GM19468 (cell line): ENCODE measurements around the gene SREBF2.

Experiments used
- ATAC-seq: cut with Tn5 transposase; IDR thresholded peaks from one replicate; pipeline ENCODE4 v1.9.1; 2021; ENCODE audit warnings: mild to moderate bottlenecking, moderate library complexity, moderate number of reproducible peaks; ENCODE audit not compliant: unreplicated experiment; ENCODE audit errors: extremely low read depth

SREBF2 gene

DNA sequence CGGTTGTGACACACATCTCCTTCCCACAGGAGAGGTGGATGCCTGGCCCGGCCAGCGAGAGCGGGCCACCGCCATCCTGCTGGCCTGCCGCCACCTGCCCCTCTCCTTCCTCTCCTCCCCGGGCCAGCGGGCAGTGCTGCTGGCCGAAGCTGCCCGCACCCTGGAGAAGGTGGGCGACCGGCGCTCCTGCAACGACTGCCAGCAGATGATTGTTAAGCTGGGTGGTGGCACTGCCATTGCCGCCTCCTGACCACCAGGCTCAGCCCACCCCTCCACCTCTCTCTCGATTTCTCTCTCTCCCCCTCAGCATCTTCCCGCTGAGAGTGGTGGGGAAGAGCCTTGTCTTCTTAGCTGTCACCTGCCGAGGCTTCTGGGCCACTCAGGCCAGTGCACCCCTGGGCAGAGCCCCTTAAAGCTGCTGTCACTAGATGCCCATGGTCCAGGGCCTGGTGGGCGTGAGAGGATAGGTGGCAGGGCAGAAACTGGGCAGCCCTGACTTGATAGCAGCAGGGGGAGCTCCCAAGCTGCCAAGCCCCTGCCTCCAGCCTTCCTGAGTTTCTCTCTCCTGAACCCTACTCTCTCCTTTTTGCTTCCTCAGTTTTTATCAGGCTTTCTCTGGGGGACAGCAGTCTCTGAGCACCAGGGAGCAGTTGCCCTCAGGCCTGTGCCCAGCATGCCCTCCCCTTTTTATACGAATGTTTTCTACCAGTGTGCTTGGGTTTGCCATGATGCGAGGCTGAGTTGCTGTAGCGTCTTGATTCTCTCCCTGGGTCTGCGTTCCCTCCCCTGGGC is 72.7 kb downstream of the SREBF2 start:
- no peak for ATAC-seq

GRCh38 chr22:41906822-41907221 is 73.9 kb downstream of the SREBF2 start:
- ATAC-seq = no peak

- no peak for ATAC-seq
Observed at GRCh38 chr22:41907436-41908401, 74.8 kb downstream of the SREBF2 start.

- no peak for ATAC-seq
Observed at GRCh38 chr22:41908411-41909309, 75.8 kb downstream of the SREBF2 start.

DNA sequence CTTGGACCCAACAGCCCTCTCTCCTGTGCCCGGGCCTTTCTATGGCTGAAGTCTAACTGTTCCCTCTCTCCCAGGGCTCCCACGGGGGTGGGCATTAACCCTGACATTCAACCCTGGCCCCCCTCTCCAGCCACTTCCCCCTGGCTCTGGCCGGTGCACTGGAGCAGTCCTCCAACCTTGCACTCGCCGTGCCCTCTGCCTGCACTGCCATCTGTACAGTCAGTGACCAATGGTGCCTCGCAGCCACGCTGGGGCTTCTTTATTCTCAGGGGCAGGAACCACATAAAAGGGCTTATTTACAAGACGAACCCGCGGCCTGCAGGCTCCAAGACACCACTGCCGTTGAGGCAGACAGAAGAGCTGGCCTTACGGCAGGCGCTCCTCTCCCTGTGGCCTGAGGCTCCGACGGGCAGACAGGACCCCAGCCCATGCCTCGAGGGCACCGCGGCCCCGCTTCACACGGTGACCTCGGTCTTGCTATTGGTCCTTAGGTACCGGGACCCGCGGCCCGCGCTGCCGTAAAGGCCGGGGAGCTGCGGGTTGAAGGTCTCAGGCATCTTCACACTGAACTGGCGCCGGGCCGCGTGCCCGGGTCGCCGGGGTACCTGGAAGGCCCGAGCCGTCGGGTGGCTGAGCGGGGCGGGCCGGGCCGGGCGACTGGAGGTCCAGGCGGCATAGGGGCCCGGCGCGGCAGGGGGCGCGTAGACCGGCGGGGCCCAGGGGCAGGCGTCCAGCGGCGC is 76.6 kb downstream of the SREBF2 start:
- ATAC-seq = no peak

GRCh38 chr22:41910050-41911000 is 77.4 kb downstream of the SREBF2 start:
- ATAC-seq = no peak

GRCh38 chr22:41911001-41911611 is 78.2 kb downstream of the SREBF2 start:
- ATAC-seq = no peak

DNA sequence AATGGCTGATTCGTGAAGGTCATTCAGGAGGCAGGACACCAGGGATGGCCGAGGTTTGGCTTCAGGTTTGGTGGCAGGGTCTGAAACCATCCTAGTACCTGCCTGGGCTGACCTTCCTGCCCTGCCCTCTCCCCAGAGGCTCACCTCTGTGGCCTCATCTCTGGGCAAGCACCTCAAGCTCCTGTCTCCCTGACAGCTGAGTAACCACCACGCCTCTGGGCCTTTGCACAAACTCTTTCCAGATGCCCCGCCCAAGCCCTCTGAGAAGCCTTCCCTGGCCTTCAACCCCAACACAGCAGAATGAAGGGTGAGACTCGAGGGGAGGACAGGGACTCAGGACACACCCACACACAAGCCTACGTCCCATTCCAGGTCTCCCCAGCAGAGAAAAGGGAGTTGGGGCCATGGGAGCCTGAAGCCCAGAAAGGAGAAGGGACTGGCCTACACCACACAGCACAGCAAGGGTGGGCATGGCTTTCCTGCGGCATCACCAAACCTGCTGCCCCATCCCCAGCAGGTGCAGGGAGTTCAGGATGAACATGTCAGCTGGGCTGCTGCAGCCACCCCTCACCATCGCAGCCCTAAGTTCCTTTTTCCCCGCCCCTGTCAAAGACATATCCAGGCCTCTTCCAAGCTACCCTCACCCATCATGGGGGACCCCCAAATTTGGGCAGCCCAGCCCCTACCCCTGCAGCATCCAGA is 79.6 kb downstream of the SREBF2 start:
- no peak for ATAC-seq

- no peak for ATAC-seq
Observed at GRCh38 chr22:41913040-41913719, 80.3 kb downstream of the SREBF2 start.

DNA sequence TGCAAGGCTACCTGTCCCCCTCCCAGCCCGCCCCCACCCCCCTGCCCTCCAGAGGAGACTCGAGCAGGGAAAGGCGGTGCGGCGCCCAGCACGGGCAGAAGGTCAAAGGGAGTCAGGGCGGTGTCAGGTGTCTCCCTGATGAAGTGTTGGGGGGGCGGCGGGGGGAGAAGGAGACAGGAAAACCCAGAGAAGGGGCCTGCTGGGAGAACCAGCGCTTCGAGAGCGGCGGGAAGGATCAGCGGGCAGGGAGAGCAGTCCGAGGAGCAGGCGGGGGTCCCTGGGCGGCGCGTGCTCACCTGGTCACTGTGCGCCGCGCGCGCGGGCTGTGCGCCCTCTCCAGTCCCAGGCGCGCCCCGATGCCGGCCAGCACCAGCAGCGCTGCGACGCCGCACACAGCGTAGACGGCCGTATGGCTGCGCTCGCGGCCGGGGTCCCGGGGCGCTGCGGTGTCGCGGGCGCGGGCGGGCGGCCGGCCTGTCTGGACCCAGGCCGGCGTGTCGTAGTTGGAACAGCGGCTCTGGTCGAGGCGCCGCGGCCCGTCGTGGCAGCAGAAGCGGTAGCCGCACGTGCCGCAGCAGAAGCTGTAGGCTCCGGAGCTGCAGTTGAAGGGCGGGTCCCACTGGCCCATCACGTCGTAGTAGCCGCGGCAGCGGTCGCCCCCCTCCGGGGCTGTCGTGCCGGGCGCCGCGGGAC is 81.1 kb downstream of the SREBF2 start:
- no peak for ATAC-seq

DNA sequence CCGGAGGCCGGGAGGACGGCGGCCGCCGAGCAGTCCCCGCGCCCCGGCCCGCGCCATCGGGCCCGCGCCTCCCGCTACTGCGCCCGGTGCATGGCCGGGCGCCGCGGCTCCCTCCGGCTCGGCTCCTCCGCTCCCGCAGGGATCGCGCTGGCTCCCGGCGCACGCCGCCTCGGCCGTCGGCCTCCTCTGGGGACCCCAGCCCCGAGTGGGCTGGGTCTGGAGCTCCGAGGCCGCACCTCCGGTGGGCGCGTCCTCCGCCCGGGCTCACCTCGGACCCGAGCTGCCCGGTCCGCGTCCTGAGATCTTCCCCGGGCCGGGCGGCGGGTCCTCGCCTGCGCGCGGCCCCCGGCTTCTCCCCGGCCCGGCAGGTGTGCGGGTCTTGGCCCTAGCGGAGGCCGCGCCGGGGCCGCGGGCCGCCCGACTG is 81.7 kb downstream of the SREBF2 start:
- no peak for ATAC-seq

- no peak for ATAC-seq
Observed at GRCh38 chr22:41915035-41915785, 82.3 kb downstream of the SREBF2 start, which contains the start of gene SHISA8. SHISA8 (minus strand) TSS chr22:41915074; CDS start chr22:41914667, 407 bp downstream.

GRCh38 chr22:41915786-41916493 is 83.0 kb downstream of the SREBF2 start:
- ATAC-seq = no peak

DNA sequence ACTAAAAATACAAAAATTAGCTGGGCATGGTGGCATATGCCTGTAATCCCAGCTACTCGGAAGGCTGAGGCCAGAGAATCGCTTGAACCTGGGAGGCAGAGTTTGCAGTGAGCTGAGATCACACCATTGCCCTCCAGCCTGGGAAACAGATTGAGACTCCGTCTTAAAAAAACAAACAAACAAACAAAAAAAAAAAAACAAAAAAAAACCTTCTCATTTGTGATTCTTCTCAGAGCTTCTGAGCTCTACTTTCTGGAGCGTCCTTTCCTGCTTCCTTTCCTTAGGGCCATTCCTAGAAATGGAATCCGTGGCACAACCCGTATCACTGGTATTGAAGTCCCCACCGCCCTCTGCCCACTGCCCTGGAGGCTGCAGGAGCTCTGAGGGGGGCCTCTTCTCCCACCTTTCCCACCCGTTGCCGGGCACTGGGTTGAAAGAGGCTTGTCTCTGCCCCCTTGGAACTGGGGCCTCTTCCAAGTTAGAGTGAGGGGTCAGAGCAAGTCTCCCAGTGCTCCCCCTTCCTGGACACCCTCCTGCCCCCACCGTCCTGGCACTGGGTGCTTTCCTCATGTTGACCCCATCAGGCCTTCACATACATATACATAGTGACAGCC is 83.9 kb downstream of the SREBF2 start:
- ATAC-seq = no peak
